SW480 (cell line): ENCODE data around the gene ACP1.
A peak's percentile ranks its signal among the peaks of the same experiment; 100 is the strongest.

ENCODE experiments used
- DNase-seq: peaks from one replicate; pipeline ENCODE4 v3.0.0-alpha.2; 2016; ENCODE audit warnings: low spot score

The ACP1 gene

GRCh38 chr2:264493-265468 lies at the start of gene ACP1:
ACP1 (plus strand) TSS chr2:264947; CDS start chr2:264965, 18 bp downstream.
- peak; percentile 97 for DNase-seq

- DNase-seq: no peak
These were observed 48.7 kb upstream of the ACP1 start for GRCh38 chr2:216068-216467.

- no peak for DNase-seq
These were observed 41.3 kb upstream of the ACP1 start for GRCh38 chr2:223451-223850.

- no peak for DNase-seq
These were observed 40.6 kb upstream of the ACP1 start for GRCh38 chr2:223971-224760.

GRCh38 chr2:228115-228514 lies 36.6 kb upstream of the ACP1 start:
- DNase-seq: no peak

GRCh38 chr2:228518-229278 lies 36.0 kb upstream of the ACP1 start:
- DNase-seq: no peak

- DNase-seq: no peak
These were observed 33.1 kb upstream of the ACP1 start for GRCh38 chr2:231521-232185.

- DNase-seq: no peak
These were observed 31.7 kb upstream of the ACP1 start for GRCh38 chr2:233030-233429.

- DNase-seq: no peak
These were observed 30.3 kb upstream of the ACP1 start for GRCh38 chr2:234421-234820.

GRCh38 chr2:236993-237539 lies 27.7 kb upstream of the ACP1 start:
- DNase-seq: no peak

- DNase-seq: no peak
These were observed 26.9 kb upstream of the ACP1 start for GRCh38 chr2:237878-238277.

- no peak for DNase-seq
These were observed 26.3 kb upstream of the ACP1 start for GRCh38 chr2:238431-238830.

- no peak for DNase-seq
These were observed 25.9 kb upstream of the ACP1 start for GRCh38 chr2:238869-239268.

- no peak for DNase-seq
These were observed 20.2 kb upstream of the ACP1 start for GRCh38 chr2:244547-244946.

- peak; percentile 29 for DNase-seq
These were observed 18.1 kb upstream of the ACP1 start for GRCh38 chr2:246489-247144.

- DNase-seq: no peak
These were observed 16.0 kb upstream of the ACP1 start for GRCh38 chr2:248724-249123.

GRCh38 chr2:249538-250042 lies 15.2 kb upstream of the ACP1 start:
- DNase-seq: no peak

- no peak for DNase-seq
These were observed 12.6 kb upstream of the ACP1 start for GRCh38 chr2:252001-252602.

- DNase-seq: no peak
These were observed 11.5 kb upstream of the ACP1 start for GRCh38 chr2:253202-253638.

GRCh38 chr2:254241-254640 lies 10.5 kb upstream of the ACP1 start:
- DNase-seq: no peak
